Activated CD4-positive, CD25-positive, alpha-beta regulatory T cell treated with anti-CD3 and anti-CD28 coated beads, Interleukin-2, amount 50 U/mL, for 16 hours (primary cell): ENCODE data around the gene FBXW4.
"Not testable (repeated sequence)": the region's sequence is repeated elsewhere in the genome, so short reads cannot be mapped to it uniquely, and the experiment has no call there.

Experiments
- DNase-seq: peaks from one replicate; pipeline ENCODE4 v3.0.0-alpha.2; 2020; ENCODE audit warnings: low read depth, low spot score

The FBXW4 gene

DNA sequence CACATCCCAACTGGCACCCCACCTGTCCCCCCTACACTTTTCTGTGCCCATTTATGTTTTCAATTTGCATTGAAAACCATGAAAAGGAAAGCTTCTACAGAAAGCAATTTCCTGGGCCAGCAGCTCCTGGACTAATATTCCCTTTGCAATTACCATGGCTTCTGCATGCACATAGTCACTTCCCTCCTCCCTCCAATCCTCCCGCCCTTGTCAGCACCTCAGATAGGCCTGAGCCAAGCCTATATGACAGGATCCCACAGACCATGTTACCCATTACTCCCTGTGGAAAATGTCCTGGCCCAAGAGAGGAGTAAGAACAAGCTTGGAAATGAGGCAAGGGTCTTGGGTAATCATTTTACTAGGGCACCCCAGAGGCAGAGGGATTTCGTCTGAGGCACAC lies 38.1 kb downstream of the FBXW4 start:
- no peak for DNase-seq

DNA sequence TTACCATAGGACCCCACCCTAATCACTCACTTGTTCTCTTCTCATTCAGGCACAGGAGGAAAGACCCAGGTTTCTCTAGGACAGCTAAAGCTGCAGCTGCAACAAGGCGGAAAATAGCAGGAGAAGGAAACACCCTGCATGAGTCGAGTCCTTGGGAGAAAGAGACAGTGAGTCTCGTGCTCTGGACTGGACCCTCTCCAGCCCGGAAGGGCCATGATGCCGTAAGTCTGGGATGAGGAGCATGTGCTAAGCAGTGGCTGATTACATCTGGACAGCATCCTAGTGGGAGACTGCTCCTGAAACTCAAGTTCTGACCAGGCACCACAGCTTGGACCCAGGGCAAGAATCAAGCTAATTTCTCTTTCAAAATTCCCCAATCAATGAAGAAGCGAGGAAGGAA lies 39.4 kb downstream of the FBXW4 start:
- no peak for DNase-seq

DNA sequence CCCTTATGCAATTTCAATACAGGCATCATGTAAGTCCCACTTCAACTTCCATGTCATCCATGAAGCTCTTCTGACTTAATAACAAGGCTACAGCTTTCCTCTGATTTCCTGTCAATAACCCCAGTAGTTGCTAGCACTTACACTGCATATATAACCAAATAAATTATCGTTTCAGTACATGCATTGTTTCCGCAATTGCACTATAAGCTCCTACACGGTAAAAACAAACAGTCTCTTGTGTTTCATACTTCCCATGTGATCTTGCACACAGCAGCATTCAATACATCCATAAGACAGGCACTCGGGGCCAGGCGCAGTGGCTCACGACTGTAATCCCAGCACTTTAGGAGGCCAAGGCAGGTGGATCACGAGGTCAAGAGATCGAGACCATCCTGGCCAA lies 41.4 kb downstream of the FBXW4 start:
- no peak for DNase-seq

DNA sequence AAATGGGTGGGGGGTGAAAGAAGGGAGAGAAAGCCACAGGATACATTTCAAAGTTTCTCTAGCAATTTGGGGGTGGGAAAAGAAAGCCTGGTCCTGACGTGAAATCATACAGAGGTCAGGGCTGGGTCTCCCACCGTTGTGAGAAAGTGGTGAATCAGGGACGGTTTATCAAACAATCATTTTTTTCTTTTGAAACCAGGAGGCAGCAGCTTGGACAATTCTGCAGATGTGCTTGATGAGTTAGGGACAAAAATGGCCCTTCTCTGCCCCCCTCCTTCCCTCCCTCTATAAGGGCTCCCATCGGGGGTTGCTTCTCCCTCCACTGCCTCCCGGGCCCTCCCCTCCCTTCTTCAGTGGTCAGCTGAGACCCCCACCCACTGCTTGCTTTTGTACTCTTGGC lies 43.6 kb downstream of the FBXW4 start:
- DNase-seq = no peak

DNA sequence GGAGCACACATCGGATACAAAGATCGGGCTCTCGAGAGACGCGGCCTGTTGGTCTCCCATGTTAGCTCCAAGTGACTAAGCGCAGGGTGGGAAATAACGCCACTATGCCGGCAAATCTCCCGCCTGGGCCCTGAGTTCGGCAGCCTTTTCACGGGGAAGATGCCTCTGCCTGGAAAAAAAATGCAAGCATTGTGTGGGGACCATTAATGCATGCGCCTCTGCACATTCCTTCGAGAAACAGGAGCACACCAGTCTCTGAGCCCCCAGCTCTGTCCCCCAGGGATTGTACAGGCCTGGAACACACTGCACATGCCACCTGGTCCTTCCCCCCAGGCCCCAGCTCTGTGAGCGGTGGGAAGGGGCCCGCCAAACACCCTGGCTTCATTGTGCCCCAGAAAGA lies 44.1 kb downstream of the FBXW4 start:
- DNase-seq = no peak

DNA sequence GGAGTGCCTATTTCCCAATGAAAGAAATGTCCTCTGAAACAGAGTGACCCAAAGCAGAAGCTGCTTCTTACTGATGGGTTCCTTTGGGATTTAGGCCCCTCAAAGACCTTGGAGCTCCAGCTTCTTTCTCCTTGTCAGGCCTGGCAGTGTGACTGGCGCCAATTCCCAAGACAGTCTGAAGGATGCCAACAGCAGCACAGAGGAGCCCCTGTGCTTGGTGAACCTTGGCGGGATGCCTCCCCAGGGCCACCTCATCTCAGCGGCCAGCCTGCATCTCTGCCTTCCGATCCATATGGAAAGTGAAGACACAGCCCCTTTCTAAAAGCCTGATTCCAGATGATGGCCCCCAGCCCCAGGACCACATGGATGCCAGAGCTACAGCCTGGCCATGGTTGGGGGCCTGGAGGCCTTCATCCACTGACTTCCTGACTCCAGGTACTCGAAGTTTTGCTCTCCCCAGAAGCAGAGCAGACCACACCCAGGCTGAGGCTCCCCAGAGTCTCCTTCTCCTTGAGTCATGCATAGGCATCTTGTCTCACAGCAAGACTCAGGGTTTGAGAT lies 45.4 kb downstream of the FBXW4 start:
- DNase-seq = no peak

DNA sequence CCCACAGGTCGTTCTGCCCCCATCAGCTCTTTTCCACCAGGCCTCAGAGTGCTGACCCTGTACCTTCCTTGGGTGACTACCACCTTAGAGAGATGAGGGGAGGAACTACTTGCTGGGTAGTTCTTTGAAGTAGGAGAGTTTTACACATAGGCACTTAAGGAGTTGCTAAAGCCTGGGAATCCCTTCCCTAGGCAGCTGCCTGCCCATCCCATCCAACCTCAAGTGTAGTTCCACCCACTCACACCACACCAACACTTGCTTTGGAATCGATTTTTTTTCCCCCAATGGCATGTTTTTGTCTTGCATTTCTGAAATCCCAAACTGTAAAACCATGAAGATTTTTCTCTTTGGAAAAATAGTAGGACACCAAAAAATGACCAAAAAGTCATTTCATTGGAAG lies 47.7 kb downstream of the FBXW4 start:
- DNase-seq = no peak

DNA sequence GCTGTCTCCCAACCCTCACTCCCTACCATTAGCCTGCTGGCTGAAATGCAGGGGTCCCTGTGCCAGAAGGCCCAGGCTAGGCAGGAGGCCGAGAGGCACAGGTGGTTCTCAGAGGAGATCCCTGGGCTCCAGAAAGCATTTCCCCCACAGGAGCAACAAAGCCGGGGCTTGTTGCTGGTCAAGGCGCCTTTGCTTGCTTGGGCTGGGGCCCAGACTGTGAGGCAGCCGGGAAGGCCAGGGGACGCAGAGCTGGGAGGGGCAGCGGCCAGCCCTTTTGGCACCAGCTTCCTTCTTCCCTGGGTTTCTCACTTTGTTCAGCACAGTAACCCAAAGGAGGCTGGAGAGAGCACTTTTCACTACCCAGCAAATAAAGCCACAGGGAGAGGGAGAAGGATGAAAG lies 48.6 kb downstream of the FBXW4 start:
- no peak for DNase-seq

DNA sequence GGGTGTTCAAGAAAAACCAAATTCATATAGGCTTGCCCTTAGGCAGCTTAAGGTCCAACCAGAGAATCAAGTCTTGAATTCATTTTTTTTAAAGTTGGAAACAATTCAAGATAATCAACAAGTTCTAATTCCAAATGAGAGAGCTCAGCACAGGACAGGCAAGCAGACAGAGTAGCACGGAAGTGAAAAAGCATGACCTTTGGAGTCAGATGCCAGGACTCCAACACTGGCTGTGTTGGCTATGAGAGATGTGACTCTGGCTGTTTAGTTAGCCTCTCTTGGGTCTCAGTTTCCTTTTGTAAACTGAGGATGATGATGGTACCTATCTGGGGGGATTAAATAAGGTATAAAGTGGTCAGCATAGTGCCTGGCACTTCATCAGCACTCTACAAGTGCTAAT lies 49.3 kb downstream of the FBXW4 start:
- no peak for DNase-seq

DNA sequence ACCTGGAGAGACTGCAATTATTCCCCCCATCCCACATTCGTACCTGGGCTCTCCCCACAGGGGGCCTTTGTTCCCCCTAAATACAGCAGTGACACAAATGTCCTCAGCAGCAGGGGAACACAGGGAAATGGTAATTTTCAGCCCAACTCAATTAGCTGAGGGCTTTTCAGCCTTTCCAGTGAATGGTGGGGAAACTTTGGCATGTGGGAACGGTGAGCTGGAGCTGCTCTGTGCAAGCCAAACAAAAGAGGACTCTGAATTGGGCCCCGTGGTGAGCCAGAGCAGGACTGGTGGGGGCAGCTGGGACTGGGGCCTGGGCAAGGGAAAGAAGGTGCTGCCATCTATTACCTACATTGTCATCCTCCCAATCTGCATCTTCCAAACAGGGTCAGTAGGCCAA lies 51.0 kb downstream of the FBXW4 start:
- DNase-seq = no peak

DNA sequence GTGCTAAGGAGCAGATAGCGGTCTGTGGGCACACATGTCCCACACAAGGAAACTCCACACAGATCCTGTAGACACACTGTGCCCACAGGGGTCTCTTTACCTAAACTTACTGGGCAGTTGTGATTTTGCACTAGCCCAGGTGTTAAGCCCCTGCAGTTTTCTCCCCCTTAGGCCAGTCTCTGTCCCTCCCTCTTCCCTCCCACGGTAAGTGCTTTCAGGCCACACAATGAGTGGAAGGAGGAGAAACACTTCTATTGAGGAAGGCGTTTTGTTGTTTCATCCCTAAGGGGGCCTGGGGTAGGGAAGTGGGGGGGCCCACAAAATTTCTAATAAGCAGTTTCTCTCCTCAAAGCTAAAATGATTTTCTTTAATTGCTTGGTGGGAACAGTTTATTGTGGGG lies 51.4 kb downstream of the FBXW4 start:
- DNase-seq = no peak

DNA sequence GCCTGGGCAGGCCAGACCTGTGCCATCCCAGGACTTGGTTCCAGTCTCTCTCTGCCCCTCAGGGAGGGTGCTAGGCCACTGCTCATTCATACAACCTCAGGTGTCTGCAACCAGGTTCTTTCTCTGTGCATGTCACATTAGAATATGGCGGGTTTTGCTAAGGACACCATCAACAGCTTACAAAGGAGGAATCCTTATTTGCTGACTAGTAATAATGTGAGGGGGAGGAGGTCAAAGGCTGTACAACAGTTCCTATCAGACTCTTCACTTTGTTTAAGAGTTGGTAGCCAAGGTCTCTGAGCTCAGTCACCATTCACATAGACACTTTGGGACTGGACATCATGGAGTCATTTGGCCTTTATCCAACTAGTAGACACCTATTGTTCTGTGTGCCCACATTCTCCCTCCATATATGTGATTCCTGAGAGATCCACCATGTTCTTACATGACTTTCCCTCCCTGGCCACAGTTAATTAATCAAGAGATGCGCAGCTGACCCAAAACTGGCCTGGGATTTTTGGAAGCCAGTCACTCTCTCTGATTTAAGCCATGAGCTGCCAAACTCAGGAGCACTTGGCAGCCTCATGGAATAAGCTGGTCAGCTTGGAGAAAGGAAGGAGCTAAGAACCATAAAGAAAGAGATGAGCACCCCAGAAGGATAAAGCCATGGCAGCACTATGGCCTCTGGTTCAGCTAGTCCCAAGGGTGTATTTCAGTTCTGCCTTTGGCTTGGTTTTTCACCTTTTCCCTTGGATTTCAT lies 55.6 kb downstream of the FBXW4 start:
- DNase-seq = no peak

DNA sequence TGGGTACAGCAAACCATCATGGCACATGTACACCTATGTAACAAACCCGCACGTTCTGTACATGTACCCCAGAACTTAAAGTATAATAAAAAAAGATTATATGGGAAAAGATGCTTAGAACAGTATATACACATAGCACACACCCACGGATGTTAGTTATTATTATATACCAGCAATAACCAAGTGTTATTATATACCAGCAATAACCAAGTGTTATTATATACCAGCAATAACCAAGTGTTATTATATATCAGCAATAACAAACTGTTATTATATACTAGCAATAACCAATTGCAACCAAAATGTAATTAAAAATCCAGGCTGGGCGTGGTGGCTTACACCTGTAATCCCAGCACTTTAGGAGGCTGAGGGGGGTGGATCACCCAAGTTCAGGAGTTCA lies 61.5 kb downstream of the FBXW4 start:
- not testable (repeated sequence) for DNase-seq

DNA sequence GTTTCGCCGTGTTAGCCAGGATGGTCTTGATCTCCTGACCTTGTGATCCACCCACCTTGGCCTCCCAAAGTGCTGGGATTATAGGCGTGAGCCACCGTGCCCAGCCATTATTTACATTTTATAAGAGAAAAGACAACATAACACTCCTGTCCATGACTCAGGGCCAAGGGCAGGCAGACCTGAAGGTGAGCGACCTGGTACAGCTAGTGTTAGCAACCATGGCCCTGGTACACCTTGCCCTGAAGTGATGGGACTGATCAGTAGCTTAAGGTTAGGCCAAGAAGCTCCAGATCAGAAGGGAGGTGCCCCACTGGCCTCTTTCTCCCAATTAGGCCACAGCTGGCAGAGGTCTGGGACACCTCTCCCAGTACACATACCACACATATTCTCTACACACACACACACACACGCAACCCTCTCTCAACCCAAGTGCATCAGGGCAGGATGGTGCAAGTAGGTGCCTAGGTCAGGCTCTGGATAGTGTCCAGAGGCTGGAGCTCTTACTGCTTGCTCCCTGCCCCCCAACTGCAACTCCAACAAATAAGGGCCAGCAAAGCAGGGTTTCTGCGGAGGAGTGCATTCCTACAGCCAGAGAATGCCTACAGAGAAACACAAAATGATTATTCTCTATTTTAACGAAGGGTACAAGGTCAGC lies 63.0 kb downstream of the FBXW4 start:
- DNase-seq = no peak

DNA sequence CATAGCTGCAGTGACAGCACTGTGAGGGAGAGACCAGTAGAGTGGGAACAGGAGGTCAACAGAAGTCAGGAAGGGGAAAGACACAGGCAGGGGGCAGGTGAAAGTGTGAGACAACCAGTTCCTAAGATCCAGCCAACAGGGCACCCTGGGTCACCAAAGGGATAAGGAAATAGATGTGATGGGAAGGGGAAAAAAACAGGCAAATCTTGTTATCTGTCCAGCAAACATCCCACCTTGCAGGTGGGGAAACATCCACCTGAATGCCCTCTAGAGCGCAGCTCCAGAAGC lies 64.4 kb downstream of the FBXW4 start:
- DNase-seq = no peak

DNA sequence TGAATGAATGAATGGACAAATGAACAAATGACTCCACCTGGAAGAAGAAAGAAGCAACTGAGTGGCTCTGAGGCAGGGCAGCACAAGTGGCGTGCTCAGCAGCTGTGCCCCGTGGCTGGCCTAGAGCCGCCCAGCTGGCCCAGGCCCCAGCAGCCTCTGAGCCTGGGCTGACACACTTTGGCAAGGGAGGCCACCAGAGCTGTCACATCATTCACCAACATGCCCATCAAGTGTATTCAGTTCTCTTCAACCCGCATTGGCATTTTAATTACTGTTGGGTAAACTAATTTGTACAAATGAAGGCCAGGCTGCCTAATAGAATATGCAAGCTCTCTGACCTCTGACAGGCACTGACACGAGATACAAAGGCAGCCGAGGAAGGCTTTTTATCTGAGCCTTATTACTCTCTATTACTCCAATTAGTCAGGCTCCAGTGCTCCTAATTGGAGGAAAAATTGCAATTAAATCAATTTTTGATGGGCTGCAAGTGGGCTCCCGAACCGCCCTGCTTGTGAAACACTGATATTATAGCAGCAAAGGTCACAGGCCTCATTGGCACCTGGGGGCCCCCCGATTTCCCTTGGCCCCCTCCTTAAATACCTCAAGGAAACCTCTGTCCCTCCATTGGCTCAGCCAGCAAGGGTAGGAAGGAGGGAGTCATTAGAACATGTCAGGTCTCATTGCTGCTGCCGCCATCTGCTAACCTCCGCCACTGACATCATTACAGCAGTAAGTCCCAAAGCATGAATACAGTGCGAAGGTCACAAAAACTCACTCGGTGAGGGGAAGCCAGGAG lies 64.9 kb downstream of the FBXW4 start:
- no peak for DNase-seq

DNA sequence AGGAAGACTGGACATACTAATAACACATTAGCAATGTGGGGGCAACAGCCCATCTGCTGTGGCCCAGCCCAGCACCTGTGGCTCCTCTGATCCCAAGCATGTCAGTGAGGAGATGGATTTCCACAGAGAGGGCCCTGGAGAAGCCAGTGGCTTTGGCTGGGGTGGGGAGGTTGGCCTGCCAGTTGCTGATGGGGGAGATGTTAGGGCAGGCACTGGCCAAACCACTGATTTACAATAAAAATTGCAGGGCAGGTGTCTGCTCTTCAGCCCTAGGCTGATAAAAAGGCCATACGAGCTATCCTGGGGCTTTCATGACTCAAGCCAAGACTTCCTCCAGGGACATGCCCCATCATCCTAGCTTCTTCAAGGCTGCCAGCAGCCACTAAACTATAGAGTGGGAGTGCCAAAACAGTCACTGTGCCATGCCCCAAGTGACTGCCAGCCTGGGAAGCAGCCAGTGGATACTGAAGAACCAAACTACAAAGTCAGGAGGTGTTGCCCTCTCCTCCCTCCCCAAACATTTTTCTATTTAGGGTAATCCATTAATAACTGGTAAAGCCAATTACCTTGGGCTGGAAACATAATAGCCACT lies 69.1 kb downstream of the FBXW4 start:
- no peak for DNase-seq

DNA sequence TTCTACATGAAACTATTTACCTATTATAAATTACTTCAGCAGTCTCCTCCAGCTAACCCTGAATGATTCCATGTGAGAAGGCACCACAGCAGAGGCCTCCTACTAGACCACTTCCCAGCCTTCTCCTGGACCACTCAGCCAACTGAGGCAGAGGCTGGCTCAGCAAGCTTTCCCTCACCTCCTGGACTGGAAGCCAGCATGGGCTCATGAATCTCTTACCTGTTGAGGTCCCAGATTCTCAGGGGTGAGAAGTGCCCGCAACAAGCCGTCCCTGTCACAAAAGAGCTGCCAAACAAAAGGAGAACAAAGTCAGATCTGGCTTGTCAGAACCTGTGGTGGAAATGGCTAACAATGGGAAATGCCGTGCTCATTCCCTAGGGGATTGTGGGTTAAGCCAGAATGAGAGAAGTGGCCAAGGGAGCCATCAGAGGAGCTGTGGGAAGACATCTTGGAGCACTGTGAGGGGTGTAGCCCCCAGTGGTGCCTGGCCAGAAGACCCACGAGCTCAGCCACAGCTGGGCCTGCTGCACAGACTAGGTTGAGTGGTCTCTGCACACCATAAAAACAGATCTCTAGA lies 70.4 kb downstream of the FBXW4 start:
- DNase-seq = no peak

DNA sequence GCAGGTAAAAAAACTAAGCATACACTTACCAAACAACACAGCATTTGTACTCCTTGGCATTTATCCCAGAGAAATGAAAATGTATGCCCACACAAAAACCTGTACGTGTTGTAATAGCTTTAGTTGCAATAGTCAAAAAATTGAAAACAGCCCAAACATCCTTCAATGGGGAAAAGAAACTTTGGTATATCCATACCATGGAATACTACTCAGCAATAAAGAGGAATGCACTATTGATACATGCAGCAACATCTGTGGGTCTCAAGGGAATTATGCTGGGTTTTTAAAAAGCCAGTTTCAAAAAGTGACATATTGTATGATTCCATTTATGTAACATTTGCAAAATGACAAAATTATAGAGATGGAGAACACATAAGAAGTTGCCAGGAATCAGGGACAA lies 71.4 kb downstream of the FBXW4 start:
- DNase-seq = no peak

DNA sequence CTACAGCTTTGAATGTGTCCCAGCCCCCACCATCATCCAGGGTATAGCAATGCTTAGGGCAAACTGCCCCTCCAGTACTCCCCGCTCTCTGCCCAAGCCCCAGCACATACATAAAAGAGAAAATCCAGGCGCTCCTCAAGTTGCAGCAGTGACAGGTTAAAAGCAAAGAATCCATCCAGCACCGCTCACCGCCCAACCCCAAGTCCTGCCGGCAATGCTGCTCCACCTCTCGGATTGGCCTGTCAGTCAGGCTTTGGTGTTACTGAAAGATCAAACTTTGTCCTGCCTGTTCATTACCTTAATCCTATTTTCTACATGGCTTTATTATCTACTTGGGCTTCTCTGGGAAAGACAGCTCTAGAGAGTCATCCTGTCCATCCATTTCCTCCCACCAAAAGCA lies 75.0 kb downstream of the FBXW4 start:
- no peak for DNase-seq

DNA sequence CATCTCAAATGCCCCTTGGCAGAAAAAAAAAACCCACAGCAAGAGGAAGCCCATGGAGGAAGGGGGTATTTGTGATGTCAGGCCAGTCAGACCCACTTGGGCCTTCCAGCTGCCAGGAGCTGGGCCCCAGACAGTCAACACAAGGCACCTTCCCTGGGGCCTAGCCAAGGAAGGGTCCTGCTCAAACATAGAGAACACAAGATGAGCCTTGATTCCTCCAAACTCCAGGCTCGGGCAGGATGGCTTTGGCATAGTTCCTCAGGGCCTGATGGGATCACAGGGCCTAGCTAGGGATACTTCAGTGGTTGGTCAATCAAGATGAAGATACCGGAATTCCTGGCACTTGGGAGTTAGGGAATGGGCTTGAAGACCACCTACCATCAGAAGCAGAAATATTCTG lies 76.1 kb downstream of the FBXW4 start:
- DNase-seq = no peak
